ENCODE results near the gene EYA4. TPM values are rescaled to one million over a fixed set of nuclear protein-coding genes. Genes with fewer than 3 reads are reported as not detected.

Gene EYA4
- total RNA-seq, 2 experiments from 2014 or later: not detected

- ChIA-PET CTCF (no interaction called here), POLR2A (no interaction called here)
- Mint-ChIP-seq H3K36me3 (no peaks in the 10 kb centered on the region), H3K4me1 (ENCODE audit: low read depth) (no peaks in the 10 kb centered on the region), H3K4me3 (no peak overlapping the region), H3K27ac (no peak overlapping the region), H3K9me3 (peaks cover 2% of the 10 kb centered on the region), H3K27me3 (no peaks in the 10 kb centered on the region)
- no peak for DNase-seq
- intact Hi-C loops (cut with micrococcal nuclease): no loop called here
Observed at GRCh38 chr6:133309579-133309978, 68.4 kb downstream of the EYA4 start.

GRCh38 chr6:133312006-133312405 lies 70.8 kb downstream of the EYA4 start:
- peaks cover 2% of the 10 kb centered on the region for H3K9me3 Mint-ChIP-seq
- CTCF ChIA-PET: no interaction called here
- no peaks in the 10 kb centered on the region for H3K36me3 Mint-ChIP-seq
- H3K4me3 Mint-ChIP-seq: no peak overlapping the region
- POLR2A ChIA-PET: no interaction called here
- no peaks in the 10 kb centered on the region for H3K4me1 Mint-ChIP-seq (ENCODE audit: low read depth)
- intact Hi-C loops (cut with micrococcal nuclease): no loop called here
- DNase-seq: no peak
- H3K27me3 Mint-ChIP-seq: peaks cover 2% of the 10 kb centered on the region
- no peak overlapping the region for H3K27ac Mint-ChIP-seq

GRCh38 chr6:133313068-133313467 lies 71.9 kb downstream of the EYA4 start:
- Mint-ChIP-seq H3K4me3 (no peak overlapping the region), H3K36me3 (no peaks in the 10 kb centered on the region), H3K4me1 (ENCODE audit: low read depth) (no peaks in the 10 kb centered on the region), H3K9me3 (peaks cover 2% of the 10 kb centered on the region), H3K27me3 (peaks cover 2% of the 10 kb centered on the region), H3K27ac (no peak overlapping the region)
- intact Hi-C loops (cut with micrococcal nuclease): no loop called here
- CTCF ChIA-PET: no interaction called here
- POLR2A ChIA-PET: no interaction called here
- no peak for DNase-seq

GRCh38 chr6:133314947-133315346 lies 73.8 kb downstream of the EYA4 start:
- Mint-ChIP-seq H3K4me3 (no peak overlapping the region), H3K27ac (no peak overlapping the region), H3K36me3 (no peaks in the 10 kb centered on the region), H3K9me3 (no peaks in the 10 kb centered on the region), H3K27me3 (peaks cover 2% of the 10 kb centered on the region), H3K4me1 (ENCODE audit: low read depth) (no peaks in the 10 kb centered on the region)
- no peak for DNase-seq
- ChIA-PET CTCF (no interaction called here), POLR2A (no interaction called here)
- intact Hi-C loops (cut with micrococcal nuclease): no loop called here

GRCh38 chr6:133315811-133316210 lies 74.7 kb downstream of the EYA4 start:
- Mint-ChIP-seq H3K4me1 (ENCODE audit: low read depth) (no peaks in the 10 kb centered on the region), H3K4me3 (no peak overlapping the region), H3K27me3 (peaks cover 2% of the 10 kb centered on the region), H3K9me3 (no peaks in the 10 kb centered on the region), H3K36me3 (no peaks in the 10 kb centered on the region), H3K27ac (no peak overlapping the region)
- ChIA-PET POLR2A (no interaction called here), CTCF (no interaction called here)
- intact Hi-C loops (cut with micrococcal nuclease): no loop called here
- DNase-seq: no peak

GRCh38 chr6:133317704-133318103 lies 76.5 kb downstream of the EYA4 start:
- no peak overlapping the region for H3K27ac Mint-ChIP-seq
- no peaks in the 10 kb centered on the region for H3K9me3 Mint-ChIP-seq
- ChIA-PET CTCF (no interaction called here), POLR2A (no interaction called here)
- intact Hi-C loops (cut with micrococcal nuclease): no loop called here
- no peaks in the 10 kb centered on the region for H3K36me3 Mint-ChIP-seq
- H3K4me3 Mint-ChIP-seq: no peak overlapping the region
- no peaks in the 10 kb centered on the region for H3K4me1 Mint-ChIP-seq (ENCODE audit: low read depth)
- DNase-seq: no peak
- peaks cover 2% of the 10 kb centered on the region for H3K27me3 Mint-ChIP-seq

- Mint-ChIP-seq H3K4me3 (no peak overlapping the region), H3K4me1 (ENCODE audit: low read depth) (no peaks in the 10 kb centered on the region), H3K9me3 (no peaks in the 10 kb centered on the region), H3K27ac (no peak overlapping the region), H3K27me3 (no peaks in the 10 kb centered on the region), H3K36me3 (no peaks in the 10 kb centered on the region)
- ChIA-PET POLR2A (no interaction called here), CTCF (no interaction called here)
- no peak for DNase-seq
- intact Hi-C loops (cut with micrococcal nuclease): no loop called here
Observed at GRCh38 chr6:133326584-133326983, 85.4 kb downstream of the EYA4 start.

GRCh38 chr6:133333852-133334251 lies 92.7 kb downstream of the EYA4 start:
- no peak overlapping the region for H3K27ac Mint-ChIP-seq
- no peak overlapping the region for H3K4me3 Mint-ChIP-seq
- intact Hi-C loops (cut with micrococcal nuclease): no loop called here
- ChIA-PET CTCF (no interaction called here), POLR2A (no interaction called here)
- no peak for DNase-seq
- no peaks in the 10 kb centered on the region for H3K4me1 Mint-ChIP-seq (ENCODE audit: low read depth)
- no peaks in the 10 kb centered on the region for H3K36me3 Mint-ChIP-seq
- H3K9me3 Mint-ChIP-seq: no peaks in the 10 kb centered on the region
- H3K27me3 Mint-ChIP-seq: no peaks in the 10 kb centered on the region

GRCh38 chr6:133337308-133337707 lies 96.2 kb downstream of the EYA4 start:
- intact Hi-C loops (cut with micrococcal nuclease): no loop called here
- no peaks in the 10 kb centered on the region for H3K9me3 Mint-ChIP-seq
- H3K4me3 Mint-ChIP-seq: no peak overlapping the region
- H3K27ac Mint-ChIP-seq: no peak overlapping the region
- no peak for DNase-seq
- no peaks in the 10 kb centered on the region for H3K27me3 Mint-ChIP-seq
- CTCF ChIA-PET: no interaction called here
- no peaks in the 10 kb centered on the region for H3K4me1 Mint-ChIP-seq (ENCODE audit: low read depth)
- H3K36me3 Mint-ChIP-seq: no peaks in the 10 kb centered on the region
- POLR2A ChIA-PET: no interaction called here

GRCh38 chr6:133339543-133340384 lies 98.6 kb downstream of the EYA4 start:
- H3K36me3 Mint-ChIP-seq: no peaks in the 10 kb centered on the region
- POLR2A ChIA-PET: no interaction called here
- DNase-seq: no peak

GRCh38 chr6:133340557-133340956 lies 99.4 kb downstream of the EYA4 start:
- no peaks in the 10 kb centered on the region for H3K9me3 Mint-ChIP-seq
- H3K36me3 Mint-ChIP-seq: no peaks in the 10 kb centered on the region
- DNase-seq: no peak
- H3K4me1 Mint-ChIP-seq (ENCODE audit: low read depth): no peaks in the 10 kb centered on the region
- ChIA-PET POLR2A (no interaction called here), CTCF (no interaction called here)
- no peak overlapping the region for H3K4me3 Mint-ChIP-seq
- H3K27me3 Mint-ChIP-seq: no peaks in the 10 kb centered on the region
- intact Hi-C loops (cut with micrococcal nuclease): no loop called here
- no peak overlapping the region for H3K27ac Mint-ChIP-seq

More at GRCh38 chr6:133339543-133340384, 98.6 kb downstream of the EYA4 start:
- Mint-ChIP-seq H3K27me3 (no peaks in the 10 kb centered on the region), H3K4me3 (no peak overlapping the region), H3K27ac (no peak overlapping the region), H3K9me3 (no peaks in the 10 kb centered on the region), H3K4me1 (ENCODE audit: low read depth) (no peaks in the 10 kb centered on the region)
- intact Hi-C loops (cut with micrococcal nuclease): no loop called here
- CTCF ChIA-PET: no interaction called here

GRCh38 chr6:133341607-133342158 lies 100.5 kb downstream of the EYA4 start:
- H3K36me3 Mint-ChIP-seq: no peaks in the 10 kb centered on the region
- no peak overlapping the region for H3K27ac Mint-ChIP-seq
- no peak overlapping the region for H3K4me3 Mint-ChIP-seq
- no peaks in the 10 kb centered on the region for H3K9me3 Mint-ChIP-seq
- ChIA-PET POLR2A (no interaction called here), CTCF (no interaction called here)
- intact Hi-C loops (cut with micrococcal nuclease): no loop called here
- no peaks in the 10 kb centered on the region for H3K4me1 Mint-ChIP-seq (ENCODE audit: low read depth)
- H3K27me3 Mint-ChIP-seq: no peaks in the 10 kb centered on the region
- no peak for DNase-seq

- no peak overlapping the region for H3K4me3 Mint-ChIP-seq
- H3K27ac Mint-ChIP-seq: no peak overlapping the region
- H3K27me3 Mint-ChIP-seq: no peaks in the 10 kb centered on the region
- no peaks in the 10 kb centered on the region for H3K36me3 Mint-ChIP-seq
- POLR2A ChIA-PET: no interaction called here
- H3K4me1 Mint-ChIP-seq (ENCODE audit: low read depth): no peaks in the 10 kb centered on the region
- DNase-seq: no peak
- no peaks in the 10 kb centered on the region for H3K9me3 Mint-ChIP-seq
- intact Hi-C loops (cut with micrococcal nuclease): no loop called here
- CTCF ChIA-PET: no interaction called here
Observed at GRCh38 chr6:133343220-133343619, 102.1 kb downstream of the EYA4 start.
